H1 (cell line): Measurements from ENCODE around the gene SLIT2. TPM values are rescaled to one million over a fixed set of nuclear protein-coding genes. Genes with fewer than 3 reads are reported as not detected.

Experiments used
- CTCF ChIA-PET: fragments of 300-600 bp; sonication (Branson Sonifier 250); formaldehyde crosslinking; loops from one replicate; lab custom pipeline; 2021; ENCODE audit not compliant: partially characterized antibody; lab: Charles Lee
- POLR2A ChIA-PET: fragments of 300-600 bp; sonication (Branson Sonifier 250); formaldehyde crosslinking; loops from one replicate; lab custom pipeline; 2021; ENCODE audit warnings: inconsistent platforms; ENCODE audit not compliant: partially characterized antibody; lab: Charles Lee
- DNase-seq, 2 experiments: peaks; one replicate each; pipeline versions ENCODE4 v3.0.0 to v3.0.0-alpha.2; 2010 to 2022; ENCODE audit warnings: low spot score in 2 of 2, low read depth in 1 of 2, mixed read lengths in 1 of 2
- FAIRE-seq: peaks from 2 replicates; lab custom pipeline; 2011; peaks lifted over from hg19 to GRCh38; lab: Jason Lieb, UNC
- H2AFZ ChIP-seq: 2 replicates; pipeline ENCODE4 v1.8.1; 2012; ENCODE audit warnings: low read length, inconsistent platforms
- H2AK5ac ChIP-seq: 2 replicates; pipeline ENCODE4 v1.6.1; 2013; ENCODE audit warnings: low read depth, low read length
- H2BK120ac ChIP-seq: replicated peaks from 2 replicates; pipeline ENCODE3; 2013; ENCODE audit warnings: low read depth, low read length, inconsistent platforms
- H2BK12ac ChIP-seq: 2 replicates; pipeline ENCODE4 v1.6.1; 2013; ENCODE audit warnings: low read depth, low read length
- H2BK15ac ChIP-seq: 2 replicates; pipeline ENCODE4 v1.6.1; 2013; ENCODE audit warnings: low read length
- H2BK20ac ChIP-seq: 2 replicates; pipeline ENCODE4 v1.6.1; 2013; ENCODE audit warnings: low read length
- H2BK5ac ChIP-seq: 2 replicates; pipeline ENCODE4 v1.6.1; 2013; ENCODE audit warnings: low read depth, low read length
- H3K14ac ChIP-seq: 2 replicates; pipeline ENCODE4 v1.6.1; 2013; ENCODE audit warnings: inconsistent platforms; ENCODE audit not compliant: insufficient read length
- H3K18ac ChIP-seq: 2 replicates; pipeline ENCODE4 v1.6.1; 2013; ENCODE audit warnings: low read length; ENCODE audit errors: extremely low read depth
- H3K23ac ChIP-seq: 2 replicates; pipeline ENCODE4 v1.6.1; 2013; ENCODE audit warnings: inconsistent platforms; ENCODE audit not compliant: insufficient read length
- H3K23me2 ChIP-seq: 2 replicates; pipeline ENCODE4 v1.6.1; 2013; ENCODE audit warnings: low read depth, low read length
- H3K27ac ChIP-seq: 2 replicates; pipeline ENCODE4 v1.6.1; 2011; ENCODE audit warnings: low read depth, low read length, inconsistent platforms
- H3K27me3 ChIP-seq, 4 experiments: replicated peaks in 1 of 4; 1 replicate in 1 of 4; 2 replicates in 3 of 4; pipeline versions ENCODE4 v1.6.1 to v1.8.1; 2011 to 2013; ENCODE audit warnings: low read length in 3 of 4, mild to moderate bottlenecking in 3 of 4, inconsistent platforms in 2 of 4, mixed read lengths in 2 of 4, moderate library complexity in 1 of 4; ENCODE audit not compliant: control insufficient read depth in 3 of 4, insufficient read depth in 3 of 4; ENCODE audit errors: extremely low read depth in 1 of 4
- H3K36me3 ChIP-seq, 4 experiments: 2 replicates each; pipeline versions ENCODE4 v1.6.1 to v1.8.1; 2011 to 2013; ENCODE audit warnings: mild to moderate bottlenecking in 4 of 4, low read length in 3 of 4, moderate library complexity in 2 of 4, control low read depth in 1 of 4, inconsistent platforms in 1 of 4; ENCODE audit not compliant: insufficient read depth in 4 of 4, control insufficient read depth in 2 of 4
- H3K4ac ChIP-seq: replicated peaks from 2 replicates; pipeline ENCODE3; 2013; ENCODE audit warnings: low read length, low read depth, mixed read lengths, inconsistent platforms; ENCODE audit not compliant: insufficient read length
- H3K4me1 ChIP-seq, 4 experiments: replicated peaks in 1 of 4; 1 replicate in 1 of 4; 2 replicates in 3 of 4; pipeline versions ENCODE4 v1.6.1 to v1.8.1; 2011 to 2013; ENCODE audit warnings: low read length in 3 of 4, inconsistent platforms in 2 of 4, mixed read lengths in 1 of 4; ENCODE audit not compliant: insufficient read depth in 4 of 4, control insufficient read depth in 3 of 4
- H3K4me2 ChIP-seq, 2 experiments: 2 replicates each; pipeline versions ENCODE4 v1.6.1 to v1.8.1; 2011 to 2013; ENCODE audit warnings: low read depth in 2 of 2, low read length in 2 of 2, control low read depth in 1 of 2, inconsistent platforms in 1 of 2, mild to moderate bottlenecking in 1 of 2; ENCODE audit not compliant: insufficient read depth in 1 of 2
- H3K4me3 ChIP-seq, 4 experiments: fragments of 200-600, 300-600 bp in 1 of 4; sonication (generic), shearing (Covaris generic), sonication (Bioruptor Twin) in 1 of 4; 2 replicates each; pipeline versions ENCODE4 v1.5.1 to v1.8.1; 2011 to 2016; ENCODE audit warnings: low read length in 4 of 4, low read depth in 3 of 4, control low read depth in 2 of 4, inconsistent platforms in 2 of 4, mild to moderate bottlenecking in 2 of 4, mixed read lengths in 1 of 4, moderate library complexity in 1 of 4; ENCODE audit not compliant: insufficient read depth in 2 of 4; ENCODE audit errors: extremely low read depth in 1 of 4
- H3K56ac ChIP-seq: replicated peaks from 2 replicates; pipeline ENCODE3; 2013; ENCODE audit warnings: low read depth, mild to moderate bottlenecking, mixed read lengths, low read length, inconsistent platforms; ENCODE audit not compliant: insufficient read length
- H3K79me1 ChIP-seq: 2 replicates; pipeline ENCODE4 v1.6.1; 2013; ENCODE audit warnings: low read depth, low read length, control low read depth
- H3K79me2 ChIP-seq, 2 experiments: 2 replicates each; pipeline versions ENCODE4 v1.6.1 to v1.8.1; 2012 to 2013; ENCODE audit warnings: low read length in 2 of 2, mild to moderate bottlenecking in 2 of 2, inconsistent platforms in 1 of 2; ENCODE audit not compliant: insufficient read depth in 2 of 2, control insufficient read depth in 1 of 2
- H3K9ac ChIP-seq, 4 experiments: replicated peaks in 1 of 4; 1 replicate in 1 of 4; 2 replicates in 3 of 4; pipeline versions ENCODE4 v1.6.1 to v1.8.1; 2011 to 2013; ENCODE audit warnings: low read depth in 3 of 4, low read length in 3 of 4, control low read depth in 2 of 4, mild to moderate bottlenecking in 2 of 4, moderate library complexity in 2 of 4, inconsistent platforms in 1 of 4; ENCODE audit errors: extremely low read depth in 1 of 4
- H3K9me3 ChIP-seq, 2 experiments: 2 replicates each; pipeline versions ENCODE4 v1.6.1 to v1.8.1; 2012 to 2013; ENCODE audit warnings: mild to moderate bottlenecking in 2 of 2, moderate library complexity in 2 of 2, control low read depth in 1 of 2, inconsistent platforms in 1 of 2, low read depth in 1 of 2, low read length in 1 of 2, mixed read lengths in 1 of 2; ENCODE audit not compliant: insufficient read depth in 2 of 2
- H4K20me1 ChIP-seq, 2 experiments: replicated peaks in 1 of 2; 2 replicates each; pipeline versions ENCODE3 to v1.8.1; 2011 to 2013; ENCODE audit warnings: inconsistent platforms in 2 of 2, low read length in 2 of 2, mild to moderate bottlenecking in 1 of 2; ENCODE audit not compliant: insufficient read depth in 2 of 2, control insufficient read depth in 1 of 2
- H4K5ac ChIP-seq: 2 replicates; pipeline ENCODE4 v1.6.1; 2013; ENCODE audit warnings: low read length, low read depth, mixed read lengths, inconsistent platforms; ENCODE audit not compliant: insufficient read length
- H4K8ac ChIP-seq: 2 replicates; pipeline ENCODE4 v1.8.0; 2013; ENCODE audit warnings: mild to moderate bottlenecking, moderate library complexity, low read length, inconsistent platforms; ENCODE audit not compliant: insufficient read depth; ENCODE audit errors: extremely low read depth
- H4K91ac ChIP-seq: replicated peaks from 2 replicates; pipeline ENCODE3; 2013; ENCODE audit warnings: low read length, mixed read lengths, inconsistent platforms; ENCODE audit not compliant: insufficient read length
- ATF3 ChIP-seq: IDR thresholded peaks from 2 replicates; pipeline ENCODE4 v1.6.1; 2011; ENCODE audit warnings: low read depth, mild to moderate bottlenecking, low read length; ENCODE audit not compliant: insufficient read depth
- JUN ChIP-seq: IDR thresholded peaks from 2 replicates; pipeline ENCODE4 v1.6.1; 2011; ENCODE audit warnings: low read depth, mild to moderate bottlenecking, improper control_type of control experiment, low read length
- PHF8 ChIP-seq: fragments of 200-600 bp; sonication (generic); conservative IDR thresholded peaks from 2 replicates; pipeline ENCODE4 v1.7.1; 2012; ENCODE audit warnings: low read depth, mild to moderate bottlenecking, inconsistent platforms, low read length, moderate library complexity
- TAF1 ChIP-seq: IDR thresholded peaks from 2 replicates; pipeline ENCODE4 v1.6.1; 2011; ENCODE audit warnings: mild to moderate bottlenecking, low read depth, low read length
- TAF7 ChIP-seq: optimal IDR thresholded peaks from 2 replicates; pipeline ENCODE3; 2011; ENCODE audit warnings: low read depth, mild to moderate bottlenecking, inconsistent platforms, low read length, moderate library complexity, borderline replicate concordance
- YY1 ChIP-seq: IDR thresholded peaks from 2 replicates; pipeline ENCODE4 v1.6.1; 2011; ENCODE audit warnings: low read depth, mild to moderate bottlenecking, low read length
- WGBS, 2 experiments: shearing (Covaris generic) in 1 of 2; methylation state at CpG; one replicate each; pipeline versions ENCODE4 v1.1.6 to v1.1.7; 2013 to 2015; ENCODE audit warnings: low lambda C conversion rate in 2 of 2, mixed read lengths in 2 of 2, inconsistent platforms in 1 of 2, low coverage in 1 of 2, missing lambda C conversion rate in 1 of 2; ENCODE audit not compliant: insufficient replicate concordance in 2 of 2, insufficient coverage in 1 of 2, insufficient read length in 1 of 2; ENCODE audit errors: extremely low coverage in 1 of 2, missing lambda C conversion rate in 1 of 2; 5-methylcytosine and 5-hydroxymethylcytosine counted together
- polyA plus RNA-seq, 7 experiments: library from polyadenylated mRNA; depleted of rRNA in 3 of 7; stranded (reverse) in 5 of 7; unstranded in 2 of 7; fragments of >200 nt in 5 of 7; fragments of 200-250 nt in 2 of 7; gene quantifications; 1 replicate in 5 of 7; 2 replicates in 1 of 7; 4 replicates in 1 of 7; pipeline versions ENCODE4 v1.2.1 to v1.2.3, GENCODE V29; 2011 to 2013; ENCODE audit warnings: missing spikeins in 2 of 7, mixed read lengths in 2 of 7
- total RNA-seq: library from RNA; stranded (reverse); fragmentation: NEBNext Ultra II Directional; extraction: Animal tissue kit (Norgen Biotek cat#: 25700); gene quantifications from 2 replicates; pipeline ENCODE4 v1.2.1, GENCODE V29; 2021
- TF ChIP-seq, protein P1 (sequence below), 3 experiments: IDR thresholded peaks; 1 replicate in 2 of 3; 2 replicates in 1 of 3; pipeline versions ENCODE4 v1.5.1 to v1.6.1; 2011; ENCODE audit warnings: low read length in 3 of 3, mild to moderate bottlenecking in 3 of 3, inconsistent platforms in 2 of 3, low read depth in 1 of 3, moderate library complexity in 1 of 3; ENCODE audit not compliant: insufficient read depth in 1 of 3; ENCODE audit errors: control extremely low read depth in 1 of 3

SLIT2 gene
- total and polyA plus RNA-seq, 2 of the 8 experiments (the other 6 are each of a cell fraction or from before 2014, with no cell fraction given) = 2.0 to 13.7 TPM

DNA sequence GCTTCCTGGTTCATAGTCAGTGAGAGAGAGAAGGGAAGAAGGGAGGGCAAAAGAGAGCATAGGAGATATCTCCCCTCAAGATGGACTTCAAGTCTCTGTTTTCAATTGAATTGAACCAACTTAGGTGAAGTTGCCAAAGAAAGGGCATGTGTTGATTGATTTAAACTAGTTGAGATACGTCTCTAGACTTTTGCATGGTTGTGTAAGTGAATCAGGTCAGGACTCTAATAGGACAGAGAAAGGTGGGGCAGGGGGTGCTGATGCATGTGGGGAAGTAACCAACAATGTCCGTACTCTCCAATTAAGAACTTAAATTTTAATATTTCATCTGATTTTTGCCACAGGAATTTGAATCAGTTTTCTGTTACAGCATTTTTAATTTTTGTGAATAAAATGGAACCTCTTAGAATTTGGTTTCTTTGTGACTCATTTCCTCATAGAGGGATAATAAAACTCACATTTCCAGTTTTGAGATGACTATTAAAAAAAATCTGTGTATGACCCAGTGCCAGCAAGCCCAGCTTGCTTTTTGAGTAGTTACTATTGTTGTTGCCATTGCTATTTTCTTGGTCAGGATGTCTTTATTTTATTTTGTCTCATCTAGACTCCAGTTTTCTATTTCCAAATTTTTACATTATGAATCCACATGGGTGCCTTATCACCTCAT is 37.3 kb downstream of the SLIT2 start:
- Histone ChIP-seq H3K18ac (no peak overlapping the region), H4K91ac (no peak overlapping the region), H3K23ac (no peak overlapping the region), H4K8ac (no peak overlapping the region), H4K5ac (no peak overlapping the region), H3K9ac (no peak overlapping the region), H3K36me3 (no peaks in the 10 kb centered on the region), H3K79me1 (no peaks in the 10 kb centered on the region), H3K4me2 (no peak overlapping the region), H2BK15ac (no peak overlapping the region), H2BK5ac (no peak overlapping the region), H3K27me3 (no peaks in the 10 kb centered on the region), H3K14ac (no peak overlapping the region), H4K20me1 (no peaks in the 10 kb centered on the region), H2BK20ac (no peak overlapping the region), H3K79me2 (no peaks in the 10 kb centered on the region), H2BK120ac (no peak overlapping the region), H2AK5ac (no peak overlapping the region), H3K9me3 (no peaks in the 10 kb centered on the region), H3K4ac (no peak overlapping the region), H3K56ac (no peak overlapping the region), H3K23me2 (peaks cover 2% of the 10 kb centered on the region; the same call in 1 of the 2 replicates), H3K4me1 (peaks cover 0 to 5% (median under 1%) of the 10 kb centered on the region in 4 experiments; a peak in 2 of 7 replicates), H2AFZ (no peak overlapping the region), H3K27ac (no peak overlapping the region), H3K4me3 (no peak overlapping the region), H2BK12ac (no peak overlapping the region)
- DNase-seq (no peak), FAIRE-seq (no peak)
- CTCF ChIA-PET = no interaction called here
- POLR2A ChIA-PET = interaction anchor here (1.0 kb wide), 1 partner anchor 36 kb away, joined by 3 read pairs; no protein-coding TSS in a partner anchor
- WGBS, 2 experiments = 92% methylated on average over 2 of the region's 2 CpGs; no CpG with 5 or more reads in 1 of the 2 experiments
- no peak for TF ChIP-seq TAF1
- no peak for TF ChIP-seq ATF3
- TF ChIP-seq JUN = no peak
- no peak for TF ChIP-seq YY1
- no peak for TF ChIP-seq PHF8
- no peak for TF ChIP-seq TAF7
- TF ChIP-seq, protein P1, sequence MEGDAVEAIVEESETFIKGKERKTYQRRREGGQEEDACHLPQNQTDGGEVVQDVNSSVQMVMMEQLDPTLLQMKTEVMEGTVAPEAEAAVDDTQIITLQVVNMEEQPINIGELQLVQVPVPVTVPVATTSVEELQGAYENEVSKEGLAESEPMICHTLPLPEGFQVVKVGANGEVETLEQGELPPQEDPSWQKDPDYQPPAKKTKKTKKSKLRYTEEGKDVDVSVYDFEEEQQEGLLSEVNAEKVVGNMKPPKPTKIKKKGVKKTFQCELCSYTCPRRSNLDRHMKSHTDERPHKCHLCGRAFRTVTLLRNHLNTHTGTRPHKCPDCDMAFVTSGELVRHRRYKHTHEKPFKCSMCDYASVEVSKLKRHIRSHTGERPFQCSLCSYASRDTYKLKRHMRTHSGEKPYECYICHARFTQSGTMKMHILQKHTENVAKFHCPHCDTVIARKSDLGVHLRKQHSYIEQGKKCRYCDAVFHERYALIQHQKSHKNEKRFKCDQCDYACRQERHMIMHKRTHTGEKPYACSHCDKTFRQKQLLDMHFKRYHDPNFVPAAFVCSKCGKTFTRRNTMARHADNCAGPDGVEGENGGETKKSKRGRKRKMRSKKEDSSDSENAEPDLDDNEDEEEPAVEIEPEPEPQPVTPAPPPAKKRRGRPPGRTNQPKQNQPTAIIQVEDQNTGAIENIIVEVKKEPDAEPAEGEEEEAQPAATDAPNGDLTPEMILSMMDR (IDR thresholded peaks at IDR 0.05; ENCODE audit: control extremely low read depth in 1 of 3, insufficient read depth in 1 of 3, low read depth in 1 of 3, low read length in 3 of 3) = no peak
